Fibroblast of skin of left biceps (primary cell): ENCODE results near the gene DCAF11.
A peak's percentile ranks its signal among the peaks of the same experiment; 100 is the strongest.

Source experiments
- DNase-seq, 2 experiments: peaks; one replicate each; pipeline ENCODE4 v3.0.0-alpha.2; 2013; ENCODE audit warnings: low read depth in 2 of 2

Gene DCAF11

DNA sequence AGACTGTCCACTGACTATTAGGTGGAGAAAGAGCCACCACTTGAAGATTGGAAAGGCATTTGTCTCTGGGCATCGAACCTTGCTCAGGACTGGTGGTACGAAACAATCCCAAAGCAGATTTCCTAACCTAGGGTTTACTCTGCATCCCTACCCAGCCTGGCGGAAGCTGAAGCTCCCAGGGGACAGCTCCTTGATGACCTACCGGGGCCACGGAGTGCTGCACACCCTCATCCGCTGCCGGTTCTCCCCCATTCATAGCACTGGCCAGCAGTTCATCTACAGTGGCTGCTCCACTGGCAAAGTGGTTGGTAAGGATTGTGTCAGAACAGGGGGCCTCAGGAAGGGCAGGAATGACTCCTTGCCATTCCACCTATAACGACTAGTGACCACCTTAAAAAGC, 6.6 kb downstream of the DCAF11 start:
- no peak for DNase-seq

DNA sequence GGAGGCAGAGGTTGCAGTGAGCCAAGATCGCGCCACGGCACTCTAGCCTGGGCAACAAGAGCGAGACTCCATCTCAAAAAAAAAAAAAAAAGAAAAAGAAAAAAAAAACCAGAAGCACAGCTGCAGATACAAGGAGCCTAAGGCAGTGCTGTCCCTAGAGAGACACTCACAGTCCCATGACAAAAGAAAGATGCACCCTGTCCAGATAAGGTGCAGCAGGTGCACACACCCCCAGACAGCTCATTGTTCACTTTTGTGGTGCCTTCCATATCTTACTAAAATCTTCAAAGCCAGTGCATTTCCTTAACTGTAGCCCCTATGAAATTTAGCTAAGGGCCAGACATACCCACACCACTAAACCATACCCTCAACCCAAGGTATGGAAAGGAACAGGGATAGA, 7.8 kb downstream of the DCAF11 start:
- DNase-seq, result no peak

DNA sequence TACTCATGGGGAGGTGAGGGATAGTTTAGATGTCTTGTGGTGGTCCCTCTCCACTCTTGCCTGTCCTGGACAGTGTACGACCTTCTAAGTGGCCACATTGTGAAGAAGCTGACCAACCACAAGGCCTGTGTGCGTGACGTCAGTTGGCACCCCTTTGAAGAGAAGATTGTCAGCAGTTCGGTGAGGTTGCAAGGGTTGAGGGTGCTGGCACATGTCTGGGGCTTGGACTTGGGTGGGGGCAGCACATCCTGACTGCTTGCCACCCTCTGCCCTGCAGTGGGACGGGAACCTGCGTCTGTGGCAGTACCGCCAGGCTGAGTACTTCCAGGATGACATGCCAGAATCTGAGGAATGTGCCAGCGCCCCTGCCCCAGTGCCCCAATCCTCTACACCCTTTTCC, 8.3 kb downstream of the DCAF11 start:
- no peak for DNase-seq

DNA sequence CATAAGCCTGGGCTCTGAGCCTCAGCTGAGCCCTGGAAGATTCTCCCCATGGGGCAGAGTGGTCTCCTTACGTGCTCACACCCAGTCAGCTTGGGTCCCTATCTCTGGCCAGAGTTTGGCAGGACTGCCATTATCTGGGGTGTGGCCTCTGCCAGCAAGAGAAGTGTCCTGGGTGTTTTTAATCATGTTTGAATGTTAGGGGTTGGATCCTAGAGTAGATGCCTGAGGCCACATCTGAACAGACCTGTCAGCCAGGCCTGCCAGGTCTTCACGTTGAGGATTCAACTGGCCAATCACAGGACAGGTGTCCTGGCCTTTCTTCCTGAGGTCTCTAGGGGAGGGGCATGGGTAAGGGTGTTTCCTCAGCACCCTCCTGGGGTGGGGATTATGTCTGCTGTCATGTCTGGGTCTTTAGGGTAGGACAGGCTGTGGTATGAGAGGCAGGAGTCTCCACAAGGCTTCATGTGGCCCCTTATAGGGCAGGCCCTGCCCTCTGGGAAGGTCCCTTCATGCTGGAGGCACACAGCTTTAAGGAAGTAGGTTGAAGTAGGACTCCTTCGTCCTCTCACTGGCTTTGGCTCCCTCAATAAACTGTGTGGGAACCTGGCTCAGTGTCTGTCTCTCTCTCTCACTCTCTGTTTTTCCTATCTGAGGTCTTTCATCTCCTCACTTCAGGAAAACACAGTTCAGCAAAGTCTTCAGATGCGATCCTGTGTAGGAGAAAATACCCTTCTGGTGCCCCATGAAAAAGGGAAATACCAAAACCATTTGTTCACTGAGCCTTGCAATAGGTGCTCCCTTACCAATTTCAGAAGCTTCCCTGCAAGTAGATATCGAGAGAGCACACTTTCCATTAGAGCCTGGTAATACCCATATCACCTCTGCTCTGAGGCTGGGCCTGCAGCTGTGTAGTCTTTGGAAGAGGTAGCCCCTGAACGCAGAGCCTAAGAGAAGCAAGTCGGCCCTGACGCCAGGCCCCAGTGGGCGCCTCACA, 9.1 kb downstream of the DCAF11 start:
- DNase-seq, result no peak

DNA sequence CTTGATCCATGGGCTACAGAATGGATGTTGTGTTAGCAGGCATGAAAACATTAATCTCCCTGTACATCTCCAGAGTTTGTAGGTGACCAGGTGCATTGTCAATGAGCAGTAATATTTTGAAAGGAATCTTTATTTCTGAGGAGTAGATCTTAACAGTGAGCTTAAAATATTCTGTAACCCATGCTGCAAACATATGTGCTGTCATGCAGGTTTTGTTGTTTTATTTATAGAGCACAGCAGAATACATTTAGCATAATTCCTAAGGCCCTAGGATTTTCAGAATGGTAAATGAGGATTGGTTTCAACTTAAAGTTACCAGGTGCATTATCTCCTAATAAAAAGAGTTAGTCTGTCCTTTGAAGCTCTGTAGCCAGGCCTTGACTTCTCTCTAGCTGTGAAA, 12.4 kb downstream of the DCAF11 start:
- DNase-seq, result no peak

DNA sequence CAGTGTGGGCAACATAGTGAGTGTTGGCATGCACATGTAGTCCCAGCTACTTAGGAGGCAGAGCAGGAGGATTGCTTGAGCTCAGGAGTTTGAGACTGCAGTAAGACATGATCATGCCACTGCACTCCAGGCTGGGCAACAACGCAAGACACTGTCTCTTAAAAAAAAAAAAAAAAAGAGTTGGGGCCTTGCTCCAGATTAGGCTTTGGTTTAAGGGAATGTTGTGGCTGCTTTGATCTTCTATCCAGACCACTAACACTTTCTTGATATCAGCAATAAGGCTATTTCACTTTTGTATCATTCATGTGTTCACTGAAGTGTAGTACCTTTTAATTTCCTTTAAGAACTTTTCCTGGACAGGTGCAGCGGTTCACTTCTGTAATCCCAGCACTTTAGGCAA, 13.1 kb downstream of the DCAF11 start:
- DNase-seq, result no peak

DNA sequence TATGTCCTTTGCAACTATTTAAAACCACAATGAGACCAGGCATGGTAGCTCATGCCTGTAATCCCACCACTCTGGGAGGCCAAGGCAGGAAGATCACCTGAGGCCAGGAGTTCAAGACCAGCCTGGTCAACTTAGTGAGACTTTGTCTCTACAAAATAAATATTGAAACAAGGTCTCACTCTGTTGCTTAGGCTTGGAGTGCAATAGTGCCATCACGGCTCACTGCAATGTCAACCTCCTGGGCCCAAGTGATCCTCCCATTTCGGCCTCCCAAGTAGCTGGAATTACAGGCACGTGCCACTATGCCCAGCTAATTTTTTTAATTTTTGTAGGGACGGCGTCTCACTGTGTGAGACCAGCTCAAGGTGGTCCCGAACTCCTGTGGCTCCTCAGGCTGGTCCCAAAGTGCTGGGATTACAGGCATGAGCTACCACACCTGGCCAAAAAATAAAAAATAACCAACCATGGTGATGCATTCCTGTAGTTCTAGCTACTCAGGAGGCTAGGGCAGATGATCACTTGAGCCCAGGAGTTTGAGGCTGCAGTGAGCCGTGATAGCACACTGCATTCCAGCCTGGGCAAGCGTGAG, 14.9 kb downstream of the DCAF11 start:
- DNase-seq, result no peak

DNA sequence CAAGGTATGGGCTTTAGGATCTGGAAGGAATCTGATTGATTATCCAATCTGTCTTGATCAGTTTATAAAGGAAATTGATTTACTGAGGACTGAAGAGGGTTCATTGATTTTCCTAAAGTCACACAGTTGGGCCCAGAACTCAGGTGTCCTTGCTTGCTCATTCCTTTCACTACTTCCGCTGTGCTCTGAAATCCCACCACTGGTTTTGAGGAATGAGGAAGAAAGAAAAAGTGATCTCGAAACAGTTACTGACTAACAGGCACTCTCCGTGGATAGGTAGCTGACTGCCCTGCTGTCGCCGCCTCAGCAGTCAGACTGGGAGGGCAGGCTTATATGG, 15.8 kb downstream of the DCAF11 start, which contains the start of gene FITM1:
Gene FITM1 (plus strand): TSS at position 280 of the 337 bp plus-strand sequence. CDS start 905 bp downstream, outside the sequence.
- DNase-seq, result no peak

DNA sequence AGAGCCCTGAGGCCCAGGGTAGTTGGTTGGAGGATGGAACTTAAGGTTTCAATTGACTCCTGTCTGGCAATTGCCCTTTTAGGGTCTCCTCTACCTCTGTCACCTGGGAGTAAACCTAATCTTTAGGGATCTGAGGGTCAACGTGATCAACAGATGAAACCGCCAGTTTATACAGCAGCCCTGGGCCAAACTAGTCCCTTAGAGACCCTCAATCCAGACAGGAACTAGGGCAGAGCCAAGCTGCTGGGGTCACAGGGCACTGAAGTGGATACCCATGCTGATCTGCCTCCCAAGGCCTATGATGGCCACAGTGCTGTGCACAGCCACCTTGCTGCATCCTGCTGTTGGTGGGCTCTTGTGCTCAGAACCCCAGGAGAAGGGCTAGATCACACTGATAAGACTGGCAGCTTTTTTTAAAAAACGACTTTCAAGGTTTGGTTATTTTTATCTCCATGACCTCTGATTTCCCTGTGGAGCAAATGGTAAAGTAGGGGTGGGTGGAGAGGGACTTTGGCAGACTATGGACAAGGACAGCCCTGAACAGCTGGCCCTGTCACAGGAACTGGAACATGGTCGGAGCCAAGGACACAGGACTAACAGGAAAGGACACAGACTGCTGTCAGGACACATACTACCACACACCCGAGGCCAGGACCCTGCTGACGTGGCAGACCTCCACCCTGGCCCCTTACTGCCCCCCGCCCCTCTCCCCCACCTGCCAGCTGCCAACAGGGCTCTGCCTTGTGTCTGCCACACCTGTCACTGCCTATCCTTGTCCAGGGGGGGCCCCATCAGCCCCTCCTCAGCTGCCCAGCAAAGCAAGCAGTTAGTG, 16.4 kb downstream of the DCAF11 start:
- no peak for DNase-seq

DNA sequence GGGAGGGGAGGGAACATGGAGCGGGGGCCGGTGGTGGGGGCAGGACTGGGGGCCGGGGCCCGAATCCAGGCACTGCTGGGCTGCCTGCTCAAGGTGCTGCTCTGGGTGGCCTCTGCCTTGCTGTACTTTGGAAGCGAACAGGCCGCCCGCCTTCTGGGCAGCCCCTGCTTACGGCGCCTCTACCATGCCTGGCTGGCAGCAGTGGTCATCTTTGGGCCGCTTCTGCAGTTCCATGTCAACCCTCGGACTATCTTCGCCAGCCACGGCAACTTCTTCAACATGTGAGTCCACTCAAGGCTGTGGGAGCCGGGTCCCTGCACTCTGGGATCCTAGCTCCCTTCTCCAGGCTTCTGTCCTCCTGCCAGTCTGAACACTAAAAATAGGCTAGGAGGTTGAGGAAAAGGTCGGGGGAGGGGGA, 17.0 kb downstream of the DCAF11 start:
- DNase-seq, result no peak

DNA sequence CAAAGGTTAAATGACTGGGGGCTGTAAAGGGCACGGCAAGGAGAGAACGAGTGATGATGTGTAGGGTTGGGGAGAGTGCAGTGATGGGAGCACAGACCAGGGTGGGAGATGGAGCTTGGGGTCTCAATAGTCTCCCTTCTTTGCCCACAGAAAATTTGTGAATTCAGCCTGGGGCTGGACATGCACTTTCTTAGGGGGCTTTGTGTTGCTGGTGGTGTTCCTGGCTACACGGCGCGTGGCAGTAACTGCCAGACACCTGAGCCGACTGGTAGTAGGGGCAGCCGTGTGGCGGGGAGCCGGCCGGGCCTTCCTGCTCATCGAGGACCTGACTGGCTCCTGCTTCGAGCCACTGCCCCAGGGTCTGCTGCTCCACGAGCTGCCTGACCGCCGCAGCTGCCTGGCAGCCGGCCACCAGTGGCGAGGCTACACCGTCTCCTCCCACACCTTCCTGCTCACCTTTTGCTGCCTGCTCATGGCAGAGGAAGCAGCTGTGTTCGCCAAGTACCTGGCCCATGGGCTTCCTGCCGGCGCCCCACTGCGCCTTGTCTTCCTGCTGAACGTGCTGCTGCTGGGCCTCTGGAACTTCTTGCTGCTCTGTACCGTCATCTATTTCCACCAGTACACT, 17.6 kb downstream of the DCAF11 start:
- no peak for DNase-seq

DNA sequence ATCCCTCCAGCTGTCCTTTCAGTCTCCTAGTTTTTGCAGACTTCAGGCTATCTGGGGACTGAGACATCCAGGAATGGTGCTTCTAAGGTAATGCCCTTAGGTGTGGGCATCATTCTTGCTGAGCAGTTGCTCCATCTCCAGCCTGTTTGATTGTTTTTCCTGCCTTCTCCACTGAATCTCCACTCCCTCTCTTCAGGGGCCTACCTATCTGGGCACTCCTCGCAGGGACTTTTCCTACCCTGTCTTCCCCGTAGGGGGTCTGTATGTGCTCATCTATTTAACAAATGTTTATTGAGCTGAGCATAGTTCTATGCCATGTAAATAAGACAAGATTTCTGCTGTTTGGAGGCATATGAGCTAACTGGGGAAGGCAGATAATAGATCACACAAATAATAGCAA, 18.4 kb downstream of the DCAF11 start:
- DNase-seq, result no peak

DNA sequence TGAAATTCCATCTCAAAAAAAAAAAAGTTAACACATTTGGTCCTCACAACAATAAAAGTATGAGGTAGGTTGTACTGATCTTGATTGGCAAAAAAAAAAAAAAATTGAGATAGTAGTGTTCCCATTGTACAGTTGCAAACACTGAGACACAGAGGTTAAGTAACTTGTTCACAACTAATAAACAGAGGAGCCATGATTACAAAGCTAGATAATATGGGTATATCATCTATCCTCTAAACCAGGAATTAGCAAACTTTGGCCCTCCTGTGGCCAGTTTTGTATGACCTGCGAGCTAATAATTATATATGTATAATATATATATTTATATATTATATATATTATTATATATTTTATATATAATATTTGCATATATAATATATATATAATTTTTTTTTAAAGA, 19.2 kb downstream of the DCAF11 start:
- DNase-seq, result no peak

DNA sequence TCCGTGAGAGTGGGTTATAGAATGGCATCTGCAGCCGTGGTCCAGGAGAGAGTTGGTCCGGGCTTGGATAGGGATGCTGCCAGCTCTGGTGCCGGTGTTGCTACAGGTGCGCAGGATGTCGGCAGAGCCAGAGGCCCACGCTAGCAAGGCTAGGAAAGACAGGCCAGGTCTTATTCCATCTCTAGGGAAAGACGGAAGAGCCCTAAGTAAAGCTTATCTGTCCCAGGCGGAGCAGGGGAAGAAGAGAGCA, 20.9 kb downstream of the DCAF11 start:
- DNase-seq, result no peak

DNA sequence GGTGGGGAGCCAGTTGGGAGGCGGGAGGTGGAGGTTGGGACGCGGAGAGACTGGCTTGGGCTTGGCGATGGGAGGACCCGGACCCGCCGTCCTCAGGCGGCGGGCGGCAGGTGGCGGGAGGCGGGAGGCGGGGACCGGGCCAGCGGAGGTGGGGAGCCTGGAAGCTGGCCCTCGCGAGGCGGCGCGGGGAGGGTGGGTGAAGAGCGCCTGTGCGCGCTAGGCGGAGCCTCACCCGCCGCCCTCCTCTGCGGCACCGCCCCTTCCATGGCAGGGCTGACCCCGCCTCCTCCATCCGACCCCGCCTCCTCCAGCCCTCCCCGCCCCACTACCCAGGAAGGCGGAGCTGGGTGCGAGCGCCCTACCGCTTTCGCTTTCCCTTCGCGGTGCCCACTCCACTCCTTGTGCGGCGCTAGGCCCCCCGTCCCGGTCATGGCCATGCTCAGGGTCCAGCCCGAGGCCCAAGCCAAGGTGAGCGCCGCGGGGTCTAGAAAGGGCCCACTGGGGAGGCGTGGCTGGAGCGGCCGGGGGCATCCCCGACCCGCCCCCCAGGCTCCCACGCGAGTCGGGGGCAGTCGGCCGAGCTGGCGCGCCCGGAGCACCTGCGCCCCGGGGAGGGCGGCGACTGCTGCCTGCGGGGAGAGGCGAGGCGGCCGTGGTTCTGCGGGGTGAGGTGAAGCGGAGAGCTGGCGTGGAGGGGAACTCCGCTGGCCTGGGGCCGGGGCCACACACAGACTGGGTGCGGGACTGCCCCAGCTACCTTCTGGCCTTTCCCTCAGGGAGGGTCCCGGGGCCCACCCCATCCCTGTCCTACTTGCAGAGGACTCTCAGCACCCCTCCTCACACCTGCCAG, 21.5 kb downstream of the DCAF11 start, which contains the start of gene PSME1:
Gene PSME1 (plus strand): TSS at position 361 of the 850 bp plus-strand sequence. CDS start 69 bp downstream, at position 430.
- peak; percentile 44 to 58 for DNase-seq

DNA sequence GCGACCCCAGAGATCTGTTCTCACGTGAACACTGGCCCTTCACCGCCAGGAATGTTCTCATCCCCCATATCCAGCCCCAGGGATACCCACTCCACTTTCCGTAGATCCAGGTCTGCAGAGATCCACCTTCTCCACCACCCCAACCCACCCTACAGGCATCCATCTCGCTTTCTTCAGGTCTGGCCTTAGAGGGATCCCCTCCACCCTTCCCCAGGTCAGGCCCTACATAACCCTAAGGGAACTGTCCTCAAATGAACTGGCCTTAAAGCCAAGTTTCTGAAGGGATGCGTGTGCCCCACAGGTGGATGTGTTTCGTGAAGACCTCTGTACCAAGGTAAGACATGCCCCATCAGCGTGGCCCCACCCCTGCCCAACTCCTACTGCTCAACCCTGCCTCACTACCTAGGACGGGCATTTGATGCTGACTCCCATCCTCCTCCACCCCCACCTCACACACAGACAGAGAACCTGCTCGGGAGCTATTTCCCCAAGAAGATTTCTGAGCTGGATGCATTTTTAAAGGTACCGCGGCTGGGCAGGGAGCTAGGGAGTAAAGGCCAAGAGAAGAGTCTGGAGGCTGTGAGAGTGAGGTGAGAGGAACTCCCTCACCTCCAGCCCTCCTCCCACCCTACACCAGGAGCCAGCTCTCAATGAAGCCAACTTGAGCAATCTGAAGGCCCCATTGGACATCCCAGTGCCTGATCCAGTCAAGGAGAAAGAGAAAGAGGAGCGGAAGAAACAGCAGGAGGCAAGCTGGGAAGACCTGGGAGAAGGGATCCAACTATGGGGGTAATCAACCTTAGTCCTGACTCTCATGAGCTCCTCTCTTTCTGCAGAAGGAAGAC, 22.3 kb downstream of the DCAF11 start:
- DNase-seq, result no peak

DNA sequence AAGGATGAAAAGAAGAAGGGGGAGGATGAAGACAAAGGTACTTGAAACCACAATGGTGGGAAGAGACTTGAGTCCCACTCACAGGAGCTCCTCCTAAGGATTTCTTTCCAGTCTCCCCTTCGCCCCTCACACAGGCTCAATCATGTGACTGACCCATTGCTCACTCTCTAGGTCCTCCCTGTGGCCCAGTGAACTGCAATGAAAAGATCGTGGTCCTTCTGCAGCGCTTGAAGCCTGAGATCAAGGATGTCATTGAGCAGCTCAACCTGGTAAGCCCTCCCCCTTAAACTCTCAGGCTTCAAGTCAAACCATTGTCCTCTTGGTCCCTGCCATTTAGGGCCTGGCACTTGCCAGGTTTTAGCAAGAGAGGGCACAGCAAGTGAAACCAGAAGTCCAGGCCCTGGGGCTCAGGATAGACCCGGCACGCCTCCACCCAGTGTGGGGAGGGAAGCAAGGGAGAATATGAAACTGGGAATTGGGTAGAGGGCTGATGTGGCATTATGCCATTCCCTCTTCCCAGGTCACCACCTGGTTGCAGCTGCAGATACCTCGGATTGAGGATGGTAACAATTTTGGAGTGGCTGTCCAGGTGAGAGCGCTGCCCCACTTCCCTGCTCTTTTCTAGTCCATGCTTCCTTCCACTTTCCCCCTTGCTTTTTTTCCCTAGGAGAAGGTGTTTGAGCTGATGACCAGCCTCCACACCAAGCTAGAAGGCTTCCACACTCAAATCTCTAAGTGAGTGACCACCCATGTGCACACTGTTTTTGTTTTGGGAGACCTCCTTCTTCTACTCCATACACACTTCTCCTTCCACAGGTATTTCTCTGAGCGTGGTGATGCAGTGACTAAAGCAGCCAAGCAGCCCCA, 23.2 kb downstream of the DCAF11 start:
- DNase-seq, result no peak

DNA sequence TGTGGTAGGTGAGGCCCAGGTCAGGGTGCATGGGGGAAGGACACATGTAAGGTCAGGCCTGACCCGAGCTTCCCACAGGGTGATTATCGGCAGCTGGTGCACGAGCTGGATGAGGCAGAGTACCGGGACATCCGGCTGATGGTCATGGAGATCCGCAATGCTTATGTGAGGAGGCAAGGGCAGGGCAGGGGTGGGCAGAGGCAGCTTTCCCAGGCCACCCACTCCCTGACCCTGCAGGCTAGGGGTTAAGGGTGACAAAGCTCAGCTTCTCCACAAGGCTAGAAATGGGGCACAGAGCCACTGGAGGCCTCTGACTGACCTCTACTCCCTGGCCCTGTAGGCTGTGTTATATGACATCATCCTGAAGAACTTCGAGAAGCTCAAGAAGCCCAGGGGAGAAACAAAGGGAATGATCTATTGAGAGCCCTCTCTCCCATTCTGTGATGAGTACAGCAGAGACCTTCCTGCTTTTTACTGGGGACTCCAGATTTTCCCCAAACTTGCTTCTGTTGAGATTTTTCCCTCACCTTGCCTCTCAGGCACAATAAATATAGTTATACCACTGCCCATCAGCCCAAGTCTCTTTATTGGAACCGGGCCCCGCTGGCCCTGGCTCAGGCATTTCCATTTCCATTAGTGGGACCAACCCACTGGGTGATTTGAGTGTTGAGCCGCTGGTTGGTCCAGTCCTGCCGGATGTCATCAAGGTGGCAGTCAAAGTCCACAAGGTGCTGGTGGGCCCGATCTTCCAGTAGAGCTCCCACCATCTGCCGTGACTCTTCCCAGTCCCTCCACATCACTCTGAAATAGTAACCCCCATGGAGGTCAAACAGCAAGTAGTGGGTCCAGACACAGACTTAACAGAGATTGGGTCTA, 24.1 kb downstream of the DCAF11 start:
- no peak for DNase-seq
